Measurements from ENCODE around the gene KCNIP3.

DNA sequence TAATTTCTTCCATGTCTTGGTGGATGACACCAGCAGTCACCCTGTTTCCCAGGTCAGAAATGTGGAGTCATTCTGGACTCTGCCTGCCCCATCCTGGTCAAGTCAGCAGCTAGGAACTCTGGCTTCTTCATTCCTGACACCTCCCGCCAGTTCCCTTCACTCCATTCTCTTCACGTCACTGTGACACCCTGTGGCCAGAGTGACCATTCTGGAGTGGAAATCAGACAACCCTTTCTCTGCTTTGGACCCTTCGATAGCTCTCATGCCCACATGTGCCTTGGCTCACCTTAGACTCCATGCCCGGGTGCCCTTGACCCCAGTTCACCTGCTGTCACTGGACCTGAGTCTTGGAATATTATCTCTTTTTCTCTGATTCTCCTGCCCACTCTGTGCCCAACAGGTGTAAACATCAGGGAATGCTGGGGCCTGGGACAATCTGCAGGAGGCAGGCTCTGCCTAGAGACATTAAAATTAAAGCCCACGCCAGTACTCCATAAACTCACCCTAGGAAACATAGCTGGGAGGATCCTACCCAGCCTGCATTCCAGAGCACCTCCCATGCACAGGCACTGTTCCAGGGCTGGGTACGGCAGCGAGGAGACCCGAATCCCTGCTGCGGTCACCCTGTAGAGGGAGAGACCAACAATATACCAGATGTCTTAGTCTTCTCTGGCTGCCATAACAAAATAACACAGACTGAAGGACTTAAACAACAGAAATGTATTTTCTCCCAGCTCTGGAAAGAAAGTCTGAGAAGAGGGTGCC, 64.3 kb downstream of the KCNIP3 start:
- TF ChIP-seq POLR2AphosphoS5 (IDR thresholded peaks at IDR 0.05; ENCODE audit: low read depth, low read length) (no peak), POLR2A (IDR thresholded peaks at IDR 0.05; ENCODE audit: low read depth, low read length) (no peak)
